K562 (cell line): ENCODE measurements around the gene IMPACT. TPM values are rescaled to one million over a fixed set of nuclear protein-coding genes. Genes with fewer than 3 reads are reported as not detected.

Experiments used
- ATAC-seq: fragments of 200-7000 bp; cut with Tn5 transposase; 3 replicates; pipeline ENCODE4 v1.9.1; 2020; ENCODE audit warnings: moderate library complexity
- BruUV-seq: library from RNA; stranded (reverse); fragments of 400-500 nt; replicated peaks from 2 replicates; lab custom pipeline; 2021; lab: Mats Ljungman, UMichigan
- CTCF ChIA-PET: fragments of 300-600 bp; formaldehyde crosslinking; extraction: SDS; loops from one replicate; lab custom pipeline; 2021; ENCODE audit warnings: low intra/inter-chr PET ratio; lab: Yijun Ruan, JAX
- POLR2A ChIA-PET: fragments of 300-600, 350-650 bp; sonication (Branson Sonifier 250); formaldehyde crosslinking; extraction: SDS; loops from one replicate; lab custom pipeline; 2021; ENCODE audit warnings: antibody characterized with exemption, inconsistent platforms; lab: Yijun Ruan, JAX
- DNase-seq, 4 experiments: peaks; one replicate each; pipeline versions ENCODE4 v3.0.0 to v3.0.0-alpha.2; 2011 to 2018; ENCODE audit warnings: low spot score in 3 of 4, mixed read lengths in 3 of 4; ENCODE audit errors: extremely low read depth in 1 of 4
- FAIRE-seq: peaks from 2 replicates; lab custom pipeline; 2011; peaks lifted over from hg19 to GRCh38; lab: Jason Lieb, UNC
- H2AFZ ChIP-seq: 2 replicates; pipeline ENCODE4 v1.6.0; 2011; ENCODE audit warnings: low read depth, low read length, control low read depth, inconsistent platforms
- H3K27ac ChIP-seq: fragments of 200-600 bp; 3 replicates; pipeline ENCODE4 v1.8.0; 2011; ENCODE audit warnings: low read depth, mild to moderate bottlenecking, control low read depth, inconsistent platforms, low read length, moderate library complexity, mixed read lengths; ENCODE audit errors: extremely low read depth
- H3K27me3 ChIP-seq, 2 experiments: fragments of 300-600 bp in 1 of 2; 2 replicates in 1 of 2; 3 replicates in 1 of 2; pipeline versions ENCODE4 v1.6.0 to v1.8.0; 2011; ENCODE audit warnings: inconsistent platforms in 2 of 2, low read length in 2 of 2, mild to moderate bottlenecking in 1 of 2, mixed read lengths in 1 of 2, moderate library complexity in 1 of 2; ENCODE audit not compliant: control insufficient read depth in 2 of 2, insufficient read depth in 2 of 2
- H3K36me3 ChIP-seq: fragments of 300-600 bp; 3 replicates; pipeline ENCODE4 v1.8.0; 2011; ENCODE audit warnings: mild to moderate bottlenecking, low read length, inconsistent platforms; ENCODE audit not compliant: control insufficient read depth, insufficient read depth
- H3K4me1 ChIP-seq, 2 experiments: fragments of 200-600 bp in 1 of 2; replicated peaks in 1 of 2; 2 replicates in 1 of 2; 3 replicates in 1 of 2; pipeline versions ENCODE4 v1.5.1 to v1.8.0; 2011; ENCODE audit warnings: inconsistent platforms in 2 of 2, low read length in 2 of 2, mild to moderate bottlenecking in 1 of 2, mixed read lengths in 1 of 2, moderate library complexity in 1 of 2; ENCODE audit not compliant: control insufficient read depth in 2 of 2, insufficient read depth in 2 of 2
- H3K4me2 ChIP-seq: 2 replicates; pipeline ENCODE4 v1.6.1; 2011; ENCODE audit warnings: low read length, control low read depth, inconsistent platforms, mixed read lengths; ENCODE audit not compliant: insufficient read depth
- H3K4me3 ChIP-seq: fragments of 200-600 bp; sonication (generic), shearing (Covaris generic); 2 replicates; pipeline ENCODE4 v1.5.1; 2016; ENCODE audit warnings: control low read depth, inconsistent platforms
- H3K79me2 ChIP-seq: fragments of 200-600 bp; 3 replicates; pipeline ENCODE4 v1.8.0; 2011; ENCODE audit warnings: low read length, inconsistent platforms; ENCODE audit not compliant: control insufficient read depth, insufficient read depth
- H3K9ac ChIP-seq, 2 experiments: 2 replicates each; pipeline versions ENCODE4 v1.6.0 to v1.6.1; 2011; ENCODE audit warnings: low read depth in 2 of 2, low read length in 2 of 2, control low read depth in 1 of 2, inconsistent platforms in 1 of 2, mild to moderate bottlenecking in 1 of 2, mixed read lengths in 1 of 2; ENCODE audit not compliant: insufficient read depth in 1 of 2
- H3K9me1 ChIP-seq: one replicate; pipeline ENCODE4 v1.6.0; 2011; ENCODE audit warnings: inconsistent platforms, mild to moderate bottlenecking, low read length, moderate library complexity; ENCODE audit not compliant: control insufficient read depth, insufficient read depth
- H3K9me3 ChIP-seq: replicated peaks from 2 replicates; pipeline ENCODE4 v1.5.1; 2011; ENCODE audit warnings: low read depth, low read length, inconsistent platforms; ENCODE audit not compliant: control insufficient read depth, insufficient read depth
- H4K20me1 ChIP-seq: replicated peaks from 2 replicates; pipeline ENCODE4 v1.6.1; 2011; ENCODE audit warnings: low read length, inconsistent platforms, mixed read lengths; ENCODE audit not compliant: control insufficient read depth, insufficient read depth
- MCM2 ChIP-seq: fragments of 450-650 bp; IDR thresholded peaks from 2 replicates; pipeline ENCODE4 v1.6.1; 2017; ENCODE audit warnings: low read depth, mild to moderate bottlenecking
- SRSF1 ChIP-seq: fragments of 200-400 bp; formaldehyde crosslinking; IDR thresholded peaks from 2 replicates; pipeline ENCODE4 v1.6.1; 2017; ENCODE audit warnings: mild to moderate bottlenecking, low read depth, low read length, moderate library complexity
- WGBS: fragments of 100-300 bp; shearing (Covaris generic); methylation state at CpG from one replicate; pipeline ENCODE4 v1.1.6; 2016; ENCODE audit warnings: low coverage, mixed read lengths; ENCODE audit not compliant: insufficient coverage; ENCODE audit errors: missing lambda C conversion rate; 5-methylcytosine and 5-hydroxymethylcytosine counted together
- in situ Hi-C: fragments of 300-500 bp; cut with MboI; formaldehyde crosslinking; loops from 4 replicates; pipeline ENCODE4 v1.15.0; 2018; ENCODE audit warnings: inconsistent platforms, mixed read lengths
- intact Hi-C: fragments of 100-400 bp; cut with micrococcal nuclease; formaldehyde crosslinking; loops from 2 replicates; pipeline ENCODE4 v1.14.2; 2022
- polyA plus RNA-seq, 8 experiments: library from polyadenylated mRNA; depleted of rRNA in 4 of 8; stranded (reverse) in 5 of 8; unstranded in 3 of 8; fragments of >200 nt; fragmentation: Nextera tagmentation in 2 of 8; fragmentation: Illumina TruSeq in 1 of 8; extraction: Ambion mirVana in 2 of 8; extraction: Trizol in 1 of 8; gene quantifications; 2 replicates each; pipeline versions ENCODE4 v1.2.1 to v1.2.3, GENCODE V29; 2011 to 2014; ENCODE audit warnings: inconsistent platforms in 1 of 8, missing spikeins in 1 of 8
- total RNA-seq, 7 experiments: library from RNA; depleted of rRNA in 6 of 7; stranded (reverse); fragments of >200 nt in 6 of 7; fragmentation: Illumina TruSeq in 2 of 7; extraction: Trizol in 2 of 7; gene quantifications; 2 replicates each; pipeline versions ENCODE4 v1.2.1 to v1.2.3, GENCODE V29; 2011 to 2021; ENCODE audit warnings: low replicate concordance in 1 of 7
- TF ChIP-seq, protein P1 (sequence below): sonication (generic); formaldehyde crosslinking; IDR thresholded peaks from 2 replicates; pipeline ENCODE4 v1.8.0; 2022; ENCODE audit warnings: mild to moderate bottlenecking, low read depth, missing genetic modification reagents

IMPACT gene
- total and polyA plus RNA-seq, 9 of the 15 experiments (the other 6 are each of a cell fraction or from before 2014, with no cell fraction given) = 4.7 to 7.6 (median 5.8) TPM

DNA sequence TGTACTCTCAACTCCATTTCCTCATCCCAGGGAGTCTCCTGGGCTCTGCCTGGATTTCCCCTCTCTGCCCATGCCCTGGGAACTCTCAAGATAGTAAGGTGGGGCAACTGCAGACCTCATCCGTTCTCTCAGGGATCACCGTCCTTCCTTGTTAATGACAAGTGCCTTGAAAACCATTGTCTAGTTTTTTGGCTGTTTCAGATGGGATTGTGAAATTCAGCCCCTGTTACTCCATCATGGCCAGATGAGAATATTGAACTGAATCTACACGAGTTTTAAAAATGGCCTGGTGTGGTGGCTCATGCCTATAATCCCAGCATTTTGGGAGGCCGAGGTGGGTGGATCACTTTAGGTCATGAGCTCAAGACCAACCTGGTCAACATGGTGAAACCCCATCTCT is 33.3 kb downstream of the IMPACT start (continued):
- TF ChIP-seq MCM2 (no peak), SRSF1 (no peak)

DNA sequence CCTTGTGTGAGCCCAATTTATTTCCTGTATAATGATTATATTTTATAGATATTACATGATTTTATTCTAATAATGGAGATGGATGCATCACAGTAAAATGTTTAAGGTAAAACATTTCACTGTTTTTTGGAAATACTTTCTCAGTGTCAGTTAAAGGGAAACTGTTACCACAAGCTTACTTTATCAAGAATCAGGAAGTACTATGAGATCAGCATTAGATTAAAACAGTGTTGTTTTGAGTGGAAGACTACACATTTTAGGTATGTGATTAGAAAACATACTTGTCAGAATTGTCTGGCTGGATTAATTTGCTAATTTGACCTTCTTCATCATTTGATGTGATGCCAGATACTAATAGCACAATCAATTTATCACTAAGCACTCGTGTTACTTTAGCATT is 33.9 kb downstream of the IMPACT start, which contains the start of gene HRH4:
HRH4 (plus strand) TSS at position 250 of the 400 bp plus-strand sequence; CDS start at position 342, 92 bp downstream.
- Histone ChIP-seq H3K4me3 (no peak within 1 kb of the TSS), H3K4me1 (no peaks in the 10 kb centered on the region), H3K9me3 (no peaks in the 10 kb centered on the region), H2AFZ (no peak within 1 kb of the TSS), H3K9ac (no peak within 1 kb of the TSS), H3K27ac (no peak within 1 kb of the TSS), H4K20me1 (no peaks in the 10 kb centered on the region), H3K79me2 (no peaks in the 10 kb centered on the region), H3K36me3 (no peaks in the 10 kb centered on the region), H3K9me1 (no peaks in the 10 kb centered on the region), H3K4me2 (no peak within 1 kb of the TSS), H3K27me3 (no peaks in the 10 kb centered on the region)
- 0% methylated on average over 1 of the region's 1 CpG for WGBS
- ATAC-seq (no peak), DNase-seq (no peak), FAIRE-seq (no peak)
- POLR2A ChIA-PET = no interaction called here
- CTCF ChIA-PET = no interaction called here
- intact Hi-C loops = no loop called here
- BruUV-seq = no TSS peak
- in situ Hi-C loops = no loop called here
- TF ChIP-seq, protein P1, sequence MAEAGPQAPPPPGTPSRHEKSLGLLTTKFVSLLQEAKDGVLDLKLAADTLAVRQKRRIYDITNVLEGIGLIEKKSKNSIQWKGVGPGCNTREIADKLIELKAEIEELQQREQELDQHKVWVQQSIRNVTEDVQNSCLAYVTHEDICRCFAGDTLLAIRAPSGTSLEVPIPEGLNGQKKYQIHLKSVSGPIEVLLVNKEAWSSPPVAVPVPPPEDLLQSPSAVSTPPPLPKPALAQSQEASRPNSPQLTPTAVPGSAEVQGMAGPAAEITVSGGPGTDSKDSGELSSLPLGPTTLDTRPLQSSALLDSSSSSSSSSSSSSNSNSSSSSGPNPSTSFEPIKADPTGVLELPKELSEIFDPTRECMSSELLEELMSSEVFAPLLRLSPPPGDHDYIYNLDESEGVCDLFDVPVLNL = no peak
- TF ChIP-seq, all 486 proteins: peak for 0
